Stimulated activated CD8-positive, alpha-beta memory T cell treated with anti-CD3 and anti-CD28 coated beads, Interleukin-4, amount 100 ng/mL, for 4 hours (primary cell): ENCODE results near the gene P2RY12.
"Not testable (repeated sequence)": the region's sequence is repeated elsewhere in the genome, so short reads cannot be mapped to it uniquely, and the experiment has no call there.

Experiments used
- DNase-seq, 2 donors: peaks; one replicate each; pipeline ENCODE4 v3.0.0-alpha.2; 2020; ENCODE audit warnings: low read depth in 2 of 2, low spot score in 1 of 2

The P2RY12 gene

DNA sequence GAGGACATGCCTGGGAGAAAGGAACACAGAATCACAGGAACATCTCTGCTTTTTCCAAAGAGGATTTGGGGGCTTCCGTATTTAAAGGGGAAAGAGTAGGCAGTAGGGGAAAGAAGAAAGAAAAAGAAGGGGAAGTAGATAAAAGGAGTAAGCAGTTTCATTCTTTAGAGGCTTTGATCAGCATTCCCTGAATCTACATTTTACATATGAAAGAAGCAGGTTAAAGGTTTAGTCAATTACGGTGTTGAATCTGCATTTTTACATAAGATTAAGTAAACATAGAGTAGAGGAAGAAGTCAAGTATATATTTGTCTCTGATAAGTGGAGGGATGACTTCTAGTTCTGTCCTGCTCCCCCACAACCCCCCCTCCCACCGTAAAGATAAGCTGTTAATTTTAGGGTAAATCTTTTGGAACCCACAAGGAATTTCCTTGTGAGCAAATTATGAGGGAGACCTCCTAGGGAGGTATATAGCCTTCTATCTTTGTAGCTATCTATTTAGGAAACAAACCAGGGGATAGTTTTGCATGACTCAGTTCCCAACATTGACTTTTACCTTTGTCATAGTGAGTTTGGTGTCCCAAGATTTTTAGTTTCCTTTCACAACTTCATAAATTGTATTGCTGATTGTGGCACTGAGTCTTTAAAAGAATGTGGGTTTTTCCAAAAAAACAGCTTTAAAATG, 8.7 kb upstream of the P2RY12 start:
- DNase-seq, result no peak

DNA sequence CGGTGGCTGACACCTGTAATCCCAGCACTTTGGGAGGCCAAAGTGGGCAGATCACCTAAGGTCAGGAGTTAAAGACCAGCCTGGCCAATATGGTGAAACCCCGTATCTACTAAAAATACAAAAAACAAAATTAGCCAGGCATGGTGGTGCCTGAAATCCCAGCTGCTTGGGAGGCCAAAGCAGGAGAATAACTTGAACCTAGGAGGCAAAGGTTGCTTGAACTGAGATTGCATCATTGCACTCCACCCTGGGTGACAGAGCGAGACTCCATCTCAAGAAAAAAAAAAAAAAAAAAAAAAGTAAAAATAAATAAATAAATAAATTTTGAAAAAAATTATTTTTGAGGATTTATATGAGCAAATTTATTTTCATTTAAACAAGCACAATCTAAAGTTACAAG, 7.6 kb upstream of the P2RY12 start:
- DNase-seq, result not testable (repeated sequence)

DNA sequence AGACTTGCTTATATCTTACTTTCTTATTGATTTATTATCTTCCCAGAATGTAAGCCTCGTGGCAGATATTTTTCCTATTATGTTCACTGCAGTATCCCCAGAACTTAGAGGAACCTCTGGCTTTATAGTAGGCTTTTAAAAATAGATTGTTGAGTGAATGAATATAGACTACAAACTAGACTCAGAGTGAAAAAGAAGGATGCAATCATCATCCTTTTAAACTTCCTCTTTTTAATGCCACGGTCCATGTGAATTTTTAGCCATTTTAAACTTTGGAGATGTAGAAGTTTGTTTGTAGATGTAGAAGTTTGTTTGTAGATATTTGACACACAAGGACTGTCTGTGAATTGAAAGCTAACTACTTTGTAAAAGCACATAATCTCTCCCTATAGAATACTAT, 7.2 kb upstream of the P2RY12 start:
- DNase-seq, result no peak

DNA sequence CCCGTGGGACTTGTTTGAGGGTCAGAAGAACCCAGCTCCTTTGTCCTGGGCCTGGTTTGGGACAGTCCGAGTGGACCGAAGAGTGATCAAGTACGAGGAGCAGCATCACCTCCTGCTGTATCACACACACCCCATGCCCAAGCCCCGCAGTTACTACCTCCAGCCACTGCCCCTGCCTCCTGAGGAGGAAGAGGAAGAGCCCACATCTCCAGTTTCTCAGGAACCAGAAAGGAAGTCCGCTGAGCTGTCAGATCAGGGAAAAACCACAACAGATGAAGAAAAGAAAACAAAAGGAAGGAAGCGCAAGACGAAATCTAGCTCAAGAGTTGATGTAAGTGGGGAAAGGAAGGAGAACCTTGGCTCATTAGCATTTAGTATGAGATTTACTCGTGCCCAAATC, 3.3 kb upstream of the P2RY12 start:
- DNase-seq, result no peak

DNA sequence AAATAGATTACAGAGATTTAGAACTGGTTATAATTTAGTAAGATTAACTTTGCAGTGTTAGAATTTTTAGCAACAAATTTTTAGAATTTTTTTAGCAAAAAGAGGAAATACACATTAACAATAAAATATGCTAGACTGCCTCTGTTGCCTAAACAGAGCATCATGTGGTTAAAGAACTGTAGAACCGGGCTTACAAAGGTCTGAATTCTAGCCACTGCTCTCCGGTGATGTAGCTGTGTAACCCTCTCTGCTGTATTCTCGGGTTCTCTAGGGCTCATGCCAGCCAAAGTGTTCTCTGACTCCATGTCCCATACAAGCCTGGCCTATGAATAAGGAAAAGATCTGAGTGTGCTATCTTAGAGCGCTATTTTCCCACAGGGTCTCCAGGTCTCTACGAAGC, 2.9 kb upstream of the P2RY12 start:
- DNase-seq, result no peak

DNA sequence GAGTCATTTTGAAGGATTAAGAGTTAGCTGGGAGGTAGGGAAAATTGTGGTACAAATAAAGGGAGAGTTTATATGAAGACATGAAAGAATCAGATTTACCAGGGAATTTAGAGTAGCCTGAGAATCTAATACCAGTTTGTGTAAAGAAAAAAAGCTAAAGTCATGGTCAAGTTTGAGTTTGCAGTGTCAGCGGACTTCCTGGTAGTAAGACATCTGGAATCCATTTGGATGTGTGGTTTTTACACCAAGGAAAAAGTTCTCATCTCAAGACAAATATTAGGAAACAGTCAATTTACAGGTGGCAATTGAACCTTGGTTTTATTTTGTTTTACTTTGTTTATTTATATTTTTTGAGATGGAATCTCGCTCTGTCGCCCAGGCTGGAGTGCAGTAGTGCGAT, 1.5 kb upstream of the P2RY12 start:
- DNase-seq, result no peak

DNA sequence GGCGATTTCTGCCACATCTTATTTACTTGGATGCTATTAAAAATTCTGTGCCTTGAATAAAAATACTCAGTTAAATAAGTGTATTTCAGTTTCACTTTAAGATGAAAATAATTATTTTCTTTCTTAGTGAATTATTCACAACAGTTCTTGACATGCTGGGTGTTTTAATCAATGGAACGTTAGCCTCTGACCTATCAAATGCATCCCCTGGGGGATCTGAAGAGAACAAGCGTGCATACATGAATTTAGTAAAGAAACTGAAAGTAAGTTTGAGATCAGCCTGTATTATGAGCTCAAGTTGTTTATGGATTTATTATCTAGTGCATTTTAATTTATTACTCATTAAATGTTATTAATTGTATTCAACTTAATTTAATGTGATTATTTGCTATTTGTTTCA, 597 bp downstream of the P2RY12 start:
- DNase-seq, result no peak

DNA sequence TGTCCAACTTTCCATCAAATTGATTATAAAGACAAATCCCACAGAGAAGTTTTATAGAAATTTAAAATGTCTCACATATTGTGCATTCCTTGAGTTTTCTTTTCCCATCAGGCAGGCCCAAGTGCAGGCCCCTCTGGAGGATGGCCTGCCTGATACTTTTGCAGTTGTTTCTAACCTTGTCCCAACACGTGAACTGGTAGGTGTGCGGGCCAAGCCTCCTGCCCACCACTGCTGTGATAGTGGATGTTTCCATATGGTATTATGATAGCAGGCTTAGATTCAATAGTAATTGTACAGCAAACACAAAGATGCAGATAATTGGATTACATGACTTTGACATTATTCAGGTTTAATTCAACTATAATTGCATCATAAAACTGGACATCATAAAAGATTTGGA, 1.4 kb downstream of the P2RY12 start:
- no peak for DNase-seq

DNA sequence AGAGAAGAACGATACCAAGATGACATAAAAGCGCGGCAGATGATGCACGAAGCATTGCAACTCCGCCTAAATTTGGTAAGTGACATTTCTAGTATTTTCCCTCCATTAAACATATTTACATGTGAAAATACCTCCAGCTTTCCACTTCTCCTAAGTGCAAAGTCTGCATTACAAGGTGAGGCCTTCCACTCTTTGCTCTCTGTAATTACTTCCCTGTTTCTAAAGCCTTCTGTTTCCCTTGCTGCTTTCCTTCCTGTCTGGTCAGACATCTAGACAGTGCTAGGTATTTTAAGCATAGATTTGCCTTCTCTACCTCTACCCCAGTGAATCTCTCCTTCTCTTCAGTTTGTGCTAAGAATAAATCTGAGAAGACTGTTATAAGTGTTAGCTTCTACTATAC, 1.9 kb downstream of the P2RY12 start:
- no peak for DNase-seq

DNA sequence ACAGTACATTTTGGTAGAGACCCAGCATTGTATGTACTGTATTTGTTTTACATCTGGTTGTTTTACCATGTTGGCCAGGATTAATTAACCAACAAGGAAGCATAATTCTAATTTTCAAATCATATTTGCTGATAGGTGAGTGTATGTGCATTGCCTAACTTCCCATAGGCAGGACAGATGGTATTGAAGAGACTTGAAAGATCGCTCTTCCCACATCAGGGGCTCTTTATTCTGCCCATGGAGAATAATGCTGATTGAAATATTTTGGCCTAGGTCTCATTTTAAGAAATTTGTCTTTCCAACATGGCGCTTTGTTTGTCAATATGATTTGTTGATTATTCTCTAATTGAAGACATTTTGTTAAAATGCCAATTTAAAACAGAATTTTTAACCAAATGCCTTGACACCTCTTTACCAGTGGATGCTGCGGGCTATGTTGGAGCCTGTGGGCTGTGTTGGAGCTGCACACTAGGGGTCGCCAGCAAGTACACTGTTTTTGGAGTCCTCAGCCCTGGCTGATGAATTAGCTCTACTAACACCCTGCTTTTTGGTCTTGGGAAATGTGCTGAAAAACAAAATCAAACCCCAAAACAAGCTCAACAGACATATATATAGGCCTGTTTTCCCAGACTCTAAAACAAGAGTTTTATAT, 5.3 kb downstream of the P2RY12 start:
- no peak for DNase-seq

DNA sequence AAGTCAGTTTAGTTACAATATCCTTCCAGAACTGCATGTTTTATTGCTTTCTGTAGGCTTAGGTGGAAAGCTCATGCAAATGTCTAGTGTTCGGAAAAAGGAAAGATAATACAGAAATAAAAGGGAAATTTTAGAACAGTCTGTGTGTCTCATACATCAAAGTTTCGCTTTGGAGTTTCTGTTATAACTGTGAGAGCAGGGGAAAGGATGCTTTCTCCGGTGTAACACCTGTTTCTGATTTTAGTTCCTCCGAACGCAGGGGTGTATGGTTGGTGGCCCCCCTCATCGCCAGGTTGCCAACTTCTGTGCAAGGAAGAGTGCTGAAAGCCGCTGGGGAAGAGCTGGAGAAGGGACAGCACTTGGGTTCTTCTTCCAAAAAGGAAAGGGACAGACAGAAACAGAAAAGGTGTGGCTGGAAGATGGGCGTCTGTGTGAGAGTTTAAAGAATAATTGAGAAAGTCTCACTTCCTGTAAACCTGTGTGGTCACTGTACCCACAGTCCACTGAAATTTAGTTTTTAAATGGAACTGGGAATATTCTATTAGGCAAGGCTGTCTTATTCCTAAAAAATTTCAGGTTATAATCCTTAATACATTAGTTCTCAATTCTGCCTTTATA, 6.7 kb downstream of the P2RY12 start:
- no peak for DNase-seq

DNA sequence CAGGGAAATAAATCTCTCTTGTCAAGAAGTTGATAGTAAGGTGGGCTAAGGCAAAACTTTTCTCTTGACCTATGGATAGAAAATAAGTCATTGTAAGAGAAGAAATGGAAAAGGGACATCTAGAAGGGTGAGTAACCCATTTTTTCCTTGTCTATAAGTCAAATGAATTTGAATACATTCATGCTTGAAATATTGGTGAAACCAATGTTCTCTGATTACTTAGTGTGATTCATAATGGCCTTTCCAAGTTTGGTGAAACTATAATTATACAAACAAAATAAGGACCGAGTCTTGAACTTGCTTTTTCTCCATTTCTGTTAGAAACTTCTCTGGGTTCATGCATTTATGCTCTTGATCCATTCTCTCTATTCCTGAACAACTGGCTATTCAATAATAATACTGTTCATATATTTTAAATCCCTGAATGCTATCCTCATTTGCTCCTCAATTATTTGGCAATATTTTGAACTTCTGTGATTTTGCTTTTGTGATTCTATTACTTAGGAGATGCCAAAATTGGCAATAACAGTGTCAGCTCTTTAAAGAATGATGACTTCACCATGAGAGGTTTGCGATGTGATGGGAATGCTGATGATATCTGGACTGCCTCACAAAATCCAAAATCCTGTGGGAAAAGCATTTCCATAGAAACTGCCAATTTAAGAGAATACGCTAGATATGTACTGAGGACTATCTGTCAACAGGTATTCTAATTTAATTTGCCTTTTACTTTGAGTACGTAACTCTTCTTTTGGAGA, 12.3 kb downstream of the P2RY12 start:
- no peak for DNase-seq

DNA sequence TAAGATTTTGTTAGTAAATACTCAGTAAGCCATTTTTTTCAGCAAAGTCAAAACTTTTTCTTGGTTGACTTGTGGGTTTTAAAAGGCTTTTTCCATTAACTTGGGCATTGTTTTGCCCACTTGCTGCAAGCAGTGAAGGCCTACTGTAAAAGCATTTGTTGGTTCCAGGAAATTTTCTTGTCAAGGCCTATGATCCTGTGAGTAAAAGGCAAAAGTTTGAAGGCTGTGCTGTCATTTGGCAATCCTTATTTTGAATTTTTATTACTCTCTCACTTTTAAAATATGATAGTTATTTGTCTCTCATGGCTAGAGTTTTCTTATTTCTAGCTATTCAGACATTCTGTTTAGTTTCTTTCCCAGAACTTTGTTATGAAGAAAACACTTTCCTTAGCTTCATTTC, 13.0 kb downstream of the P2RY12 start:
- DNase-seq, result no peak

DNA sequence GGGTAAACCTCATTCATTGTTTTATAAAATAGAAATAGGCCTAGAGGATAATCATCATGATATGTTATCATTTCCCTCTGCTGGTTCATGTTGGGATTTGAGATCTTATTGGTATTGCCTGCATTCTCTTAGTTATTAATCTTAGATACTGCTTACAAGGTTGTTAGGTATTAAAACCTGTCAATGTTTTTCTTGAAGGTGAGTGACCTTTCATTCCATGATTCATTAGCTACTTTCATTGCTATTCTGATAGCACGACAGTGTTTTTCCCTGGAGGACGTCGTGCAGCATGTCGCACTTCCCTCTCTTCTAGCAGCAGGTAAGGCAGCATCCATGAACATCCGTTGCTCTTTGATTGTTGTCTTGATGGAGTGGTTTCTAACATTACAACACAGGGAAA, 17.1 kb downstream of the P2RY12 start:
- DNase-seq, result no peak

DNA sequence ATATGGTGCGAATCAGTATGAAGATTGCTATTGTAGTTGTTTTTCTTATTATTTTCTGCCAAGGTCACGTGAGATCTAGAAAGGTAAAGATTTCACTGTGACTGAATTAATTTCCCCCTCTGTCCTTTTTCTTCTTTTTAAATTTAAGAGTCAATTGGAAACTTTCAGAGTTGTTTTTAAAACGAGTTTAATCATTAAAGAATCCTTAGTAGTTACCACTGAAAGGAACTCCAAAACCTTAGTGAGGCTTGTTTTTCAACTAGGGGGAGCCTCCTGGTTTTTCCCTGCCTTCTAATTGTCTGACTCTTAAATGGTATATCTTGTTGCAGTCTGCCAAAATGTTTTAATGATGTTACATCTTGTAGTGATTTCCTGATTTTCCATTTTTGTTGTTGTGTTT, 17.6 kb downstream of the P2RY12 start:
- no peak for DNase-seq

DNA sequence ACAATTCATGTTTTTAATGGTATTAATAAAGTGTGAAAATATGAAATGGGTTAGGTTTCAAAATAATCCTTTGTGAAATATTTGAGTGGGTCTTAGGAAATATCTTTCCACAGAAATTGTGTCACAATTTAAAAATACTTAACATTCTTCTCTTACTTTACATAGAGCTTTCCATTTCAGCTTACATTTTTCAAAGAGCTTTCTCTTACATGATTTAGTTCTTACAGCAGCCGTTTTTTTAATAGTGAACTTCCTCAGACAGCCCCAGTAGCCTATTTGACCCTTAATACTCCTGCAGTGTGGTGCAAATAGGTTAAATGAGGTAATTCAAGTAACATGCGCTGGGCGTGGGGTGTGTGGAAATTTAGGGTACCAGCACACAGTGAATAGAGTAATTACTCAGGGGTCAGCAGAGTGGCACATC, 21.8 kb downstream of the P2RY12 start:
- no peak for DNase-seq

DNA sequence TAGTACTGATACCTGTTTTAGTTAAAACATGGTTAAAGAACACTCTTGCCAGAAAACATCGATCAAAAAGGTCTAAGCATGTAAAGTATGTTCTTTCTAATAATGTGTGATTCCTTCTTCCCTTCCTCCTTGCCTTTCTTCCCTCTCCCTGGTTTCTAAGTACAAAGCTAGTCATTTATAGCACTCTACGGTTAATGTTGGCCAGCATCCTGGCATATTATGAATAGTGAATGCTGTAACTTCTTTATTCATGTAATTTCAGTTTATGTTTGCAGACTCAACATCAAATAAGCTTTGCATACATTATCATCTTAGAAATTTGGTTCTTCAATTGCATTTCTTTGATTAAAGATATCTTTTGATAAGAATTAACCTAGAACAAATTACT, 27.1 kb downstream of the P2RY12 start:
- no peak for DNase-seq

DNA sequence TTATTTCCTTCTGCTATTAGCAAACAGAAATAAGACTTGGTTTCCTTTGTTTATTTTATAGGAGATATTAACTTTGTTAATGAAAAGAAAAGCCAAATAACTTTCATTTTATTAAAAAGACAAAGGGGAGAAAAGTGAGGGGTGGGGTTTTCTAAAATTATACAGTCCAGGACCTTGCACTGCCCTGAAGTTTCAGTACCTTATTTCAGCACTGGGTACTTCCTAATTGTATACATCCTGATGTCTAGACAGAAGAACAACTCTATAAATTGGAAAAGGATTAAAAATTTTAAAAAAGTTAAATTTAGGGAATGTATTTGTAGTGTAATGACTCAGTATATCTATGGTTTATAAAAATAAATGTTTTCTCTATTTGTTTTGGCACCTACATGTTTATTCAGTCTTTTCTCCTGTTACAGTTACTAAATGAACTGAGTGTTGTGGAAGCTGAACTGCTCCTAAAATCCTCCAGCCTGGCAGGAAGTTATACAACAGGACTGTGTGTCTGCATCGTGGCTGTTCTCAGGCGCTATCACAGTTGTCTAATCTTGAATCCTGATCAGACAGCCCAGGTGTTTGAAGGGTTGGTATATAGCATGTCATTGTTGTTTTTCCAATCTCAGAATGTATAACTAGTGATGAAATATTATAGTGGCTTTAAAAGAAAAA, 27.6 kb downstream of the P2RY12 start:
- no peak for DNase-seq

DNA sequence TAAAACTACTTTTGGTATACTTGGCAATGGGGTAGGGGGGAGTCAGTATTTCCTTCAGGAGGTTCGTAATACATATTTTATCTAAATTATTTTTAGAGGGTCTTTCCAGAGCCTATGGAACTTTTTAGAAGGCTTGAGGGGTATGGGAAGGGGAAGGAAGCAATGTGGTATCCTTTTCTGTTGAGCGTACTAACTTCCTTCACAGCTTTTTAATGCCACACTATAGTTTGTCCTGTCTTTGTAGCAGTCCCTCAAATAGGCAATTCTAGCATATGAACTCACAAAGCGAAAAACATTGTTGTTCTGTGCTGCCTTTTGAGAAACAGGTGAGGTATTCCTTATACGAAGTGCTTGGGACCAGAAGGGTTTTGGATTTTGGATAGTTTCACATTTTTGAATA, 32.9 kb downstream of the P2RY12 start:
- DNase-seq, result no peak

DNA sequence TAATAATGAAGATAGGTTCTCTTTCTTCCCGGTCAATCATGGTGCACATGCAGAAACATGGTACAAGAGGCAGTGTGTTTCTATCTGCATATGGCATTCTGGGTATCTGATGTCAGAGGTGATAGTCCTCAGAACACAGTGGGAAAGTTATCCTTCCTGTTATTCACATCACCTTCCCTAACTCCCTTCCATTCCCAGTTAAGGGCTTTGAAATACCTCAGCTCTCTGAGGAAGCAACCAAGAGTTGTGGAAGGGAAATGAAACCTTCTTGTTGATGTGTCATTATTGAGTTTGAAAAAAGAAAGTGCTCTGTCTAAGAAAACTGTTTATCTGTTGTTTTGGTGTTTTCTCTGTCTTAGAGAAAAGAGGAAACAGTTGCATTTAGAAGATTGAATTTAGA, 33.3 kb downstream of the P2RY12 start:
- no peak for DNase-seq

DNA sequence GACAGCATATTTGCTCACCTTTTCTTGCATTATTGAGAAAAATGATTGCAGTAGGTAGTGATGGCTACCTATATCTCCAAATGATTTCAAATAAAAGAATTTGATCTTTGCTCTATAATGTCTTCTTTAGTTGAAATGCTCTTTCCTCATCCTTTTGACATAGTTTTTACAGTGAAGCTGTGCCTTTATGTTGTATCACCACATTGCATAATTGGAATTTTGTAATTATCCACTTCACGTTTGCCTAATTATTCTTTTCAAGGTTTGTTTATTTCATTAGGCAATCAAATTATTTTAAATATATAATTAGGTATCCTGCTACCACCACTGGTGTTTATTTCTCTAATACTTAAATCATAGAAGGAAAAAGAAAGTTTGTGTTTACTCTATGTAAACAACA, 33.9 kb downstream of the P2RY12 start:
- no peak for DNase-seq

DNA sequence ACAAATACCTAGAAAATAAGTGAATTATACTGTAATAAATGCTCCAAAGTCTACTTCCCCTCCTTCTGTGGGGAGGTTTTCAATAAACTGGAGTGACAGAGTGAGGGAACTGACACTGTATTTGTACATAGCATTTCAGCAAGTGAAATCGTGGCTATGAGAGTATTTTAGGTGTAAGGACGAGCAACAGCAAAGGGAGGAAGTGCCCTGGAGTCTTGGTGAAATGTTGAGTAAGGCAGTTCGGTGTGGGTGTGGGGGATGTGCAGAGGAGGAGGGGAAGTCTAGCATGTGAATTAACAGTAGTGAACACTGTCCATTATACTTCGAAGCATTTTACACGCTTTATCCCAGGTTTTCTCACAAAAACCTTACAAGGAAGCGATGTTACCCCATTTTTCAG, 37.1 kb downstream of the P2RY12 start:
- DNase-seq, result no peak
